ENCODE data around the gene NUB1.

The NUB1 gene

GRCh38 chr7:151415375-151416105 lies 73.9 kb downstream of the NUB1 start:
- Histone ChIP-seq H3K4me2 (ENCODE audit: low read length) (no peak overlapping the region), H3K4me3 (ENCODE audit: low read length) (no peak overlapping the region), H3F3A (ENCODE audit: control insufficient read depth, insufficient read depth) (no peaks in the 10 kb centered on the region), H3K4me1 (ENCODE audit: control insufficient read depth, low read length) (no peaks in the 10 kb centered on the region), H3K79me2 (ENCODE audit: control insufficient read depth, low read length) (no peaks in the 10 kb centered on the region), H3K27ac (ENCODE audit: low read depth, low read length) (no peak overlapping the region), H3K9me3 (ENCODE audit: control insufficient read depth, insufficient read depth, low read length) (peaks cover 10% of the 10 kb centered on the region), H3K27me3 (ENCODE audit: control insufficient read depth, low read length) (peaks cover 44% of the 10 kb centered on the region), H3K36me3 (ENCODE audit: control insufficient read depth, low read length) (no peaks in the 10 kb centered on the region), H3K9me2 (replicated peaks; ENCODE audit: control insufficient read depth, low read length) (no peaks in the 10 kb centered on the region), H4K20me1 (ENCODE audit: control insufficient read depth, insufficient read depth, low read depth, low read length) (no peaks in the 10 kb centered on the region)
- TF ChIP-seq EZH2phosphoT487 (IDR thresholded peaks at IDR 0.05; ENCODE audit: borderline replicate concordance, low read length): no peak
- no peak for TF ChIP-seq CTCF (IDR thresholded peaks at IDR 0.05; ENCODE audit: low read depth, low read length, poor library complexity, severe bottlenecking)

- no peak overlapping the region for H3K4me3 ChIP-seq (ENCODE audit: low read length)
- H3K79me2 ChIP-seq (ENCODE audit: control insufficient read depth, low read length): no peaks in the 10 kb centered on the region
- H3K9me2 ChIP-seq (replicated peaks; ENCODE audit: control insufficient read depth, low read length): no peaks in the 10 kb centered on the region
- H3K4me1 ChIP-seq (ENCODE audit: control insufficient read depth, low read length): no peaks in the 10 kb centered on the region
- no peaks in the 10 kb centered on the region for H4K20me1 ChIP-seq (ENCODE audit: control insufficient read depth, insufficient read depth, low read depth, low read length)
- H3K36me3 ChIP-seq (ENCODE audit: control insufficient read depth, low read length): no peaks in the 10 kb centered on the region
- H3K27me3 ChIP-seq (ENCODE audit: control insufficient read depth, low read length): peaks cover 36% of the 10 kb centered on the region
- H3K4me2 ChIP-seq (ENCODE audit: low read length): no peak overlapping the region
- TF ChIP-seq CTCF (IDR thresholded peaks at IDR 0.05; ENCODE audit: low read depth, low read length, poor library complexity, severe bottlenecking): no peak
- TF ChIP-seq EZH2phosphoT487 (IDR thresholded peaks at IDR 0.05; ENCODE audit: borderline replicate concordance, low read length): no peak
- H3K27ac ChIP-seq (ENCODE audit: low read depth, low read length): no peak overlapping the region
- peaks cover 11% of the 10 kb centered on the region for H3K9me3 ChIP-seq (ENCODE audit: control insufficient read depth, insufficient read depth, low read length)
- H3F3A ChIP-seq (ENCODE audit: control insufficient read depth, insufficient read depth): no peaks in the 10 kb centered on the region
Measured at GRCh38 chr7:151416112-151416940, 74.7 kb downstream of the NUB1 start.

- no peak overlapping the region for H3K4me2 ChIP-seq (ENCODE audit: low read length)
- peaks cover 17% of the 10 kb centered on the region for H3K9me3 ChIP-seq (ENCODE audit: control insufficient read depth, insufficient read depth, low read length)
- no peaks in the 10 kb centered on the region for H4K20me1 ChIP-seq (ENCODE audit: control insufficient read depth, insufficient read depth, low read depth, low read length)
- peaks cover 30% of the 10 kb centered on the region for H3K27me3 ChIP-seq (ENCODE audit: control insufficient read depth, low read length)
- TF ChIP-seq CTCF (IDR thresholded peaks at IDR 0.05; ENCODE audit: low read depth, low read length, poor library complexity, severe bottlenecking) (no peak), EZH2phosphoT487 (IDR thresholded peaks at IDR 0.05; ENCODE audit: borderline replicate concordance, low read length) (no peak)
- no peaks in the 10 kb centered on the region for H3K36me3 ChIP-seq (ENCODE audit: control insufficient read depth, low read length)
- H3K4me1 ChIP-seq (ENCODE audit: control insufficient read depth, low read length): no peaks in the 10 kb centered on the region
- H3K9me2 ChIP-seq (replicated peaks; ENCODE audit: control insufficient read depth, low read length): no peaks in the 10 kb centered on the region
- no peaks in the 10 kb centered on the region for H3F3A ChIP-seq (ENCODE audit: control insufficient read depth, insufficient read depth)
- no peak overlapping the region for H3K27ac ChIP-seq (ENCODE audit: low read depth, low read length)
- no peaks in the 10 kb centered on the region for H3K79me2 ChIP-seq (ENCODE audit: control insufficient read depth, low read length)
- no peak overlapping the region for H3K4me3 ChIP-seq (ENCODE audit: low read length)
Measured at GRCh38 chr7:151416941-151417315, 75.3 kb downstream of the NUB1 start.
